Astrocyte (in vitro differentiated cells and primary cell): ENCODE data around the gene SPATA9.

Experiments
- EZH2 ChIP-seq: IDR thresholded peaks from 2 replicates; pipeline ENCODE4 v1.6.1; 2012; ENCODE audit warnings: mild to moderate bottlenecking, low read length, inconsistent platforms; ENCODE audit not compliant: insufficient read depth
- TF ChIP-seq, protein P1 (sequence below): IDR thresholded peaks from 2 replicates; pipeline ENCODE4 v1.5.1; 2011; ENCODE audit warnings: low read depth, mild to moderate bottlenecking, inconsistent platforms, low read length, moderate library complexity; ENCODE audit not compliant: insufficient read depth

DNA sequence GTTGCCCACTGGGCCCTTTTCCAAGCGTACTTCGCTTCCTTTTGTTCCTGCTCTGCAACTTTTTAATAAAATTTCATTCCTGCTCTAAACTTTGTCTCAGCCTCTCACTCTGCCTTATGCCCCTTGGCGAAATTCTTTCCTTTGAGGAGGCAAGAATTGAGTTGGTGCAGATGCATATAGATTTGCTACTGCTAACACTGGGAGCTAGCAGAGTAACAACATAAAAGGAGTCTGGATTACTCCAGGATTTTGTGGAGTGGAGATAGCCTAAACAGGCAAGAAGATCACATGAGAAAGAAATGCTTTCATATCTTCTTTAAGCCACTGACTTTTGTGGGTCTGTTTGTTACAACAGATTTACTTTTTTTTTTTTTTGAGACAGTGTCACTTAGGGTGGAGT, 49.1 kb downstream of the SPATA9 start:
- TF ChIP-seq, protein P1, sequence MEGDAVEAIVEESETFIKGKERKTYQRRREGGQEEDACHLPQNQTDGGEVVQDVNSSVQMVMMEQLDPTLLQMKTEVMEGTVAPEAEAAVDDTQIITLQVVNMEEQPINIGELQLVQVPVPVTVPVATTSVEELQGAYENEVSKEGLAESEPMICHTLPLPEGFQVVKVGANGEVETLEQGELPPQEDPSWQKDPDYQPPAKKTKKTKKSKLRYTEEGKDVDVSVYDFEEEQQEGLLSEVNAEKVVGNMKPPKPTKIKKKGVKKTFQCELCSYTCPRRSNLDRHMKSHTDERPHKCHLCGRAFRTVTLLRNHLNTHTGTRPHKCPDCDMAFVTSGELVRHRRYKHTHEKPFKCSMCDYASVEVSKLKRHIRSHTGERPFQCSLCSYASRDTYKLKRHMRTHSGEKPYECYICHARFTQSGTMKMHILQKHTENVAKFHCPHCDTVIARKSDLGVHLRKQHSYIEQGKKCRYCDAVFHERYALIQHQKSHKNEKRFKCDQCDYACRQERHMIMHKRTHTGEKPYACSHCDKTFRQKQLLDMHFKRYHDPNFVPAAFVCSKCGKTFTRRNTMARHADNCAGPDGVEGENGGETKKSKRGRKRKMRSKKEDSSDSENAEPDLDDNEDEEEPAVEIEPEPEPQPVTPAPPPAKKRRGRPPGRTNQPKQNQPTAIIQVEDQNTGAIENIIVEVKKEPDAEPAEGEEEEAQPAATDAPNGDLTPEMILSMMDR, result no peak
- no peak for TF ChIP-seq EZH2
